Stimulated activated naive B cell treated with anti-CD40 and anti-IgM and Interleukin-4, amounts not matched to agents 10 μg/mL and 1 μg/mL and 100 μg/mL, for 72 hours (primary cell): ENCODE data around the gene FREM3.

Source experiments
- ATAC-seq, 2 donors: fragments of 150-1000 bp; cut with Tn5 transposase; replicated peaks; 2 replicates each; pipeline ENCODE4 v1.10.0; 2021; ENCODE audit warnings: moderate library complexity in 1 of 2
- DNase-seq: peaks from one replicate; pipeline ENCODE4 v3.0.0; 2021
- H3K27ac Mint-ChIP-seq: one replicate; pipeline ENCODE4 v1.8.0; 2022; ENCODE audit warnings: mild to moderate bottlenecking, mixed read lengths
- H3K27me3 Mint-ChIP-seq, 2 donors: one replicate each; pipeline ENCODE4 v1.8.0; 2022; ENCODE audit warnings: mixed read lengths in 2 of 2
- H3K36me3 Mint-ChIP-seq, 2 donors: one replicate each; pipeline ENCODE4 v1.8.0; 2022; ENCODE audit warnings: mixed read lengths in 2 of 2, mild to moderate bottlenecking in 1 of 2
- H3K4me1 Mint-ChIP-seq, 2 donors: one replicate each; pipeline ENCODE4 v1.8.0; 2022; ENCODE audit warnings: mixed read lengths in 2 of 2, mild to moderate bottlenecking in 1 of 2
- H3K4me3 Mint-ChIP-seq, 2 donors: one replicate each; pipeline ENCODE4 v1.8.0; 2022; ENCODE audit warnings: mild to moderate bottlenecking in 2 of 2, mixed read lengths in 2 of 2, moderate library complexity in 1 of 2
- H3K9me3 Mint-ChIP-seq, 2 donors: one replicate each; pipeline ENCODE4 v1.8.0; 2022; ENCODE audit warnings: mixed read lengths in 2 of 2, mild to moderate bottlenecking in 1 of 2

Gene FREM3

DNA sequence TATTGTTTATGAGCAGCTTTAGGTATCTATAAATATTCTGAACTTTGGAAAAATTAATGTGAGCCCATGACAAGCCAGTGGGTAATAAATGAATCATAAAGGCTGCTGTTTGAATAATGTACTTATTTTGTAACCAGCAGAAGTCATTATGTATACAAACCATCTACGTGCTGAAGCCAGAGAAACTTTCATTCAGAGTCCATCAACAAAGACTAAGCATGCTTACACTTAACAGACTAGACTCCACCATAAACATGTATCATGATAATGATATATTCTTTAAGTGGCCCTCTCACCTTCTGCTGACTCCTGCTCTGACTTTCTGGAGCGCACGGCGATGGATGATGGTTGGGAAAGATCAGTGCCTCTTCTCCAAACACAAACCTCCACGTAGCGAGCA lies 114.9 kb downstream of the FREM3 start:
- H3K27ac Mint-ChIP-seq: no peak overlapping the region
- peaks cover 2 to 29% of the 10 kb centered on the region in 2 donors for H3K36me3 Mint-ChIP-seq
- no peak for DNase-seq
- no peak for ATAC-seq
- H3K4me3 Mint-ChIP-seq: no peak overlapping the region
- H3K4me1 Mint-ChIP-seq: no peaks in the 10 kb centered on the region
- no peaks in the 10 kb centered on the region for H3K27me3 Mint-ChIP-seq
- H3K9me3 Mint-ChIP-seq: peaks cover 11 to 13% of the 10 kb centered on the region in 2 donors

DNA sequence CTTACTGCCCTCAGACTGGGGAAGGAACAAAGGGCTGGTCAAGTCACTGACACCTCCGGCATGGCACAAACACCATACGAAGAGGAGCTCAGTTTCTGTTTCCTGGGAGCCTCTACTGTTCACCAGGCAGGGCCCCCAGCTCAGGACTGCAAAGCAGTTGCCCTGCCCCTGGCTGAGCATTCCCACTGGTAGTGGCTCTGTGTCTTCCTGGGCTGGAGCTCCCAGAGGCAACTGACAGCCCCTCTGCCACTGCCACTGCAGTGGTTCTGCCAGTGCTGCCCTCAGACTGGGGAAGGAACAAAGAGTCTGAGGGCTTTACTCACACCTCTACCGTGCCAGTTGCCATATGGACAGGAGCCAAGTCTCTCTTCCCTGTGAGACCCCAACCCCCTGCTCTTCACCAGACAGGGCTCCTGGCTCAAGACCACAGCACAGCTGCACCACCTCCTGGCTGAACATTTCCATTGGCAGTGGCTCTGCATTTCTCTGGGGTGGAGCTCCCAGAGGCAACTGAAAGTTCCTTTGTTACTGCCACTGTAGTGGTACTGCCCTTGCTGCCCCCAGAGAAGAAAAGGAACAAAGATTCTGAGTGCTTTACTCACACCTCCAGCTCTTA lies 119.0 kb downstream of the FREM3 start:
- no peaks in the 10 kb centered on the region for H3K27me3 Mint-ChIP-seq
- ATAC-seq: no peak
- peaks cover 2 to 45% of the 10 kb centered on the region in 2 donors for H3K36me3 Mint-ChIP-seq
- no peak overlapping the region for H3K4me3 Mint-ChIP-seq
- no peak for DNase-seq
- no peaks in the 10 kb centered on the region for H3K4me1 Mint-ChIP-seq
- H3K9me3 Mint-ChIP-seq: peaks cover 6 to 11% of the 10 kb centered on the region in 2 donors
- no peak overlapping the region for H3K27ac Mint-ChIP-seq

GRCh38 chr4:143575331-143575730 lies 125.1 kb downstream of the FREM3 start:
- H3K27ac Mint-ChIP-seq: no peak overlapping the region
- no peak for ATAC-seq
- DNase-seq: no peak
- no peaks in the 10 kb centered on the region for H3K27me3 Mint-ChIP-seq
- peaks cover 4 to 34% of the 10 kb centered on the region in 2 donors for H3K36me3 Mint-ChIP-seq
- H3K4me3 Mint-ChIP-seq: no peak overlapping the region
- H3K9me3 Mint-ChIP-seq: peaks cover 0 to 1% of the 10 kb centered on the region in 2 donors
- H3K4me1 Mint-ChIP-seq: no peaks in the 10 kb centered on the region

DNA sequence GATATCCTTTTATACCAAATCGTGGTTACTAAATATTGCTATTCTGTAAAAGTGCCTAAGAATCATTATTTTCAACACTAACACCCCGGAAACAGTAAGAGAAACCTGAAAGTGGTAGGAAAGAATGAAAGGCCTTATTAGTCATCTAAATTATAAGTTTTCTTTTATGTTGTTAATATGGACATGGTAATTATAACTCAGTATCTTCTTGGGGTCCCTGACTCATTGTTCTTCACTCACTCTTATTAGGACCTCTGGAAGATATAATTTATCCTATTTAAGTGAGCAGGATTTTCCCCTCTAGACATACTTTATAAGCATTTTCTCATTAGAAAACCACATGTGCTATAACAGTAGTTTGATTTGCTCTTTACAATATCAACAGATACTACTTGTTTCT lies 136.0 kb downstream of the FREM3 start:
- DNase-seq (no peak), ATAC-seq (no peak)
- H3K9me3 Mint-ChIP-seq: peaks cover 0 to 3% of the 10 kb centered on the region in 2 donors
- no peak overlapping the region for H3K27ac Mint-ChIP-seq
- no peak overlapping the region for H3K4me3 Mint-ChIP-seq
- peaks cover 4 to 39% of the 10 kb centered on the region in 2 donors for H3K36me3 Mint-ChIP-seq
- no peaks in the 10 kb centered on the region for H3K27me3 Mint-ChIP-seq
- peaks cover 7 to 11% of the 10 kb centered on the region in 2 donors for H3K4me1 Mint-ChIP-seq

- peak overlapping the region; percentile 91 to 93 for H3K4me3 Mint-ChIP-seq
- peaks cover 3 to 14% of the 10 kb centered on the region in 2 donors for H3K36me3 Mint-ChIP-seq
- H3K9me3 Mint-ChIP-seq: peaks cover 0 to 3% of the 10 kb centered on the region in 2 donors
- ATAC-seq: peak in 1 of 2 donors; percentile 40
- peak overlapping the region; percentile 97 for H3K27ac Mint-ChIP-seq
- peak; percentile 8 for DNase-seq
- peaks cover 17 to 22% of the 10 kb centered on the region in 2 donors for H3K4me1 Mint-ChIP-seq
- H3K27me3 Mint-ChIP-seq: no peaks in the 10 kb centered on the region
Measured at GRCh38 chr4:143559757-143560147, 140.7 kb downstream of the FREM3 start.

DNA sequence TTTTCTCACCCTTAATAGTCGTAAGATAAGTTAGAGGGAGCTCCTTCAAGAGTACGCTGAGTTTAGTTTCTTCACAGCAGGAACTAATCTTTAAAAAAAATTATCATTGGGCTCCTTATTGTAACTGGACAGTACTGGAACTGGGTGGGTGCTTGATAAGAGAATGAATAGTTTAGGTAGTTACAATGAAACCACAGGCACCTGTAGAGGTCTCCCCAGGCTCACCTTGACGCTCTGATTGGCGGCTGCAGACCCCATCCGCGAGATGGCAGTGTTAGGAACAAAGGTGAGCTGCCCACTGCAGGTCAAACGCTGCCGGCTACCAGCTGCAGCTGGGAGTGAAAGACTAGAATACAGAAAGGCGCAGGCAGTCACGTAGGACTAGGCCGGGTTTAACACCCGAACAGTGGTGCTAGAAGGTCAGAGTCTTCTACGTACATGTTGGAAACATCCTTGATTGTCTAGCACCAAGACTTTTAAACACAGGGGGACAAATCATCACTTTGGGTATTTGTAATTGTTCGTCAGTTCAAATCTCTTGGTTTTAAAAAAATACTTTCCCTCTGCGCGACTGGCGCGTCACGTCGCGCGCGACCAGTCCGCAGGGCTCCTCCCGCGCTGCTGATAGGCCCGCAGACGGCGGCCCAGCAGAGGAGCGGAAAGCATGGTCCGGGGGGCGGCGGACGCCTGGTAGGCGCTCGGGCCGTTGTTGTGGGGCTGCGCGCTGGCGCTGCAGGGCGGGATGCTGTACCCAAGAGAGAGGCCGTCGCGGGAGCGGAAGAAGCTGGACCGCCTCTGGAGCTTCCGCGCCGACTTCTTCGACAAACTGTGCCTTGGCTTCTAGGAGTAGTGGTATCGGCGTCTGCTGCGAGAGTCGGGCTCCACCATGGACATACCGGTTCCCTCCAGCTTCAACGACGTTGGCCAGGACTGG lies 141.4 kb downstream of the FREM3 start:
- peak overlapping the region; percentile 97 for H3K27ac Mint-ChIP-seq
- peak; percentile 84 to 86 for ATAC-seq
- peaks cover 4 to 14% of the 10 kb centered on the region in 2 donors for H3K36me3 Mint-ChIP-seq
- H3K4me1 Mint-ChIP-seq: peaks cover 17 to 27% of the 10 kb centered on the region in 2 donors
- peak overlapping the region; percentile 91 to 93 for H3K4me3 Mint-ChIP-seq
- peak; percentile 69 for DNase-seq
- H3K9me3 Mint-ChIP-seq: peaks cover 0 to 3% of the 10 kb centered on the region in 2 donors
- no peaks in the 10 kb centered on the region for H3K27me3 Mint-ChIP-seq

DNA sequence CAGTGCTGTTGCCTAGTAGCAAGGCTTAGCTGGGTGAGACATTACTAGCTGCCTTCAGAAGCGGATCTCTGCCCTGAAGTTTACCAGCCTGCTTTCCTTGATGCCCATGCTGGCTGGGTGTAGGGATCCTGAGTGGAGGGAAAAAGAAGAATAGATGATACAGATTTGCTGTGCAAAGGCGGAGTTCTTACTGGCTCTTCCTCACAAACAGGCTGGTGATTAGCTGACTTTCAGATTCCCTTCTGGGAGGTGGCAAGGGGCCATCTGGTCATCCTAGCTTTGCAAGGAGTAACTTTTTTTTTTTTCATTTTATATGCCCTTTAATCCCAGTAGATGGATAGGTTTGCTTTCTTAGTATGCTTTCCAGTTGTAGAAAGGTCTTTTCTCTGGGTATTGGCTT lies 142.2 kb downstream of the FREM3 start:
- Mint-ChIP-seq H3K27me3 (no peaks in the 10 kb centered on the region), H3K36me3 (peaks cover 4 to 14% of the 10 kb centered on the region in 2 donors), H3K27ac (peak overlapping the region; percentile 97), H3K4me3 (peak overlapping the region in 1 of 2 donors; percentile 91), H3K9me3 (peaks cover 0 to 3% of the 10 kb centered on the region in 2 donors), H3K4me1 (peaks cover 17 to 27% of the 10 kb centered on the region in 2 donors)
- ATAC-seq (no peak), DNase-seq (no peak)

DNA sequence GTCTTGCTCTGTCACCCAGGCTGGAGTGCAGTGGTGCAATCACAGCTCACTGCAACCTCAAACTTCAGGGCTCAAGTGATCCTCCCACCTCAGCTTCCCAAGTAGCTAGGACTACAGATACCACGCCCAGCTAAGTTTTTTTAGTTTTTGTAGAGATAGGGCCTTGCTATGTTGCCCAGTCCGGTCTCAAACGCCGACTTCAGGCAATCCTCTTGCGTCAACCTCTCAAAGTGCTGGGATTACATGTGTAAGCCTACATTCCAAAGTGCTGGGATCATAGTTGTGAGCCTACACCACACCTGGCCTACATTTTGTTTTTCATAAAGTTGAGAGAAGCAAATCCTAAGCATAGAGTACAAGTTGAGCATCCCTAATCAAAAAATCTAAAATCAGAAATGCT lies 144.8 kb downstream of the FREM3 start:
- Mint-ChIP-seq H3K27ac (no peak overlapping the region), H3K36me3 (peaks cover 14 to 21% of the 10 kb centered on the region in 2 donors)

DNA sequence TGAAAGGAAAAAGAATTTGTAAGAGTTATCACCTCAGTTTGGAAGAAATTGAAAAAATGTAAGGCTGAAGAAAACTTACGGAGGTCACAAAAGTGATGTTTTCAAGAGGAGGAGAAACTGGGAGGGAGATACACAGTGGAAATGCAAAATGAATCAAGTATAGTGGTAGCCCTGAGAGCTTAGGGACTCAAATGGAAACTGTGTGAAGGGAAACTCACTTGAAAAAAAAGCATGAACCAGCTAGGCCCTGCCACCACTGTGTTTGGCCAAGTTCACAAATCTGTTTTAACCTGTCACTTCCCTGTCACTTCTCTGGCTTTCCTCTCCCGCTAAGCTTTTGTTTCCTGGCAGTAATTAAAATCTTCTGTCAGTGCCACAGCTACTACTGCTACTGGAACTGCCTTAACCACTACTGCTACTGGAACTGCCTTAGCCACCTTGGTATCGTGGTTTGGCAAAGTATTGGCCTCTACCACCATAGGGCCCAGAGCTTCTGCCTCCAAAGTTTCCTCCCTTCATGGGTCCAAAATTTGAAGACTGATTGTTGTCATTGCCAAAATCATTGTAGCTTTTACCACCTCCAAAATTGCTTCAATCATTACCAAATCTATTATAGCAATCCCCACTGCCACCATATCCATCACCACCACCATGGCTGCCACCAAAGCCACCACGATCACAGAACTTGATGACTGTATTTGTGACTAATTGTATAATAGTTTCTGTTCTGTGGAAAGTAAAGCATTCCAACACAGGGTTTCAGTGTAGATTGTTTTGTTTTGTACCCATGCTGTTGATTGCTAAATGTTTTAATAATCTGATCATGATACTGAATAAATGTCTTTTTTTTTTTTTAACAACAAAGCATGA lies 145.5 kb downstream of the FREM3 start:
- no peak overlapping the region for H3K4me3 Mint-ChIP-seq
- peaks cover 18 to 24% of the 10 kb centered on the region in 2 donors for H3K36me3 Mint-ChIP-seq
- H3K4me1 Mint-ChIP-seq: peaks cover 9 to 29% of the 10 kb centered on the region in 2 donors
- no peaks in the 10 kb centered on the region for H3K9me3 Mint-ChIP-seq
- ATAC-seq (peak; percentile 72 to 76), DNase-seq (no peak)
- H3K27ac Mint-ChIP-seq: peak overlapping the region; percentile 70
- H3K27me3 Mint-ChIP-seq: no peaks in the 10 kb centered on the region

More for the DNA sequence above, 144.8 kb downstream of the FREM3 start:
- H3K4me3 Mint-ChIP-seq: no peak overlapping the region
- ATAC-seq: no peak
- H3K4me1 Mint-ChIP-seq: peaks cover 11 to 28% of the 10 kb centered on the region in 2 donors
- H3K27me3 Mint-ChIP-seq: no peaks in the 10 kb centered on the region
- no peak for DNase-seq
- no peaks in the 10 kb centered on the region for H3K9me3 Mint-ChIP-seq

DNA sequence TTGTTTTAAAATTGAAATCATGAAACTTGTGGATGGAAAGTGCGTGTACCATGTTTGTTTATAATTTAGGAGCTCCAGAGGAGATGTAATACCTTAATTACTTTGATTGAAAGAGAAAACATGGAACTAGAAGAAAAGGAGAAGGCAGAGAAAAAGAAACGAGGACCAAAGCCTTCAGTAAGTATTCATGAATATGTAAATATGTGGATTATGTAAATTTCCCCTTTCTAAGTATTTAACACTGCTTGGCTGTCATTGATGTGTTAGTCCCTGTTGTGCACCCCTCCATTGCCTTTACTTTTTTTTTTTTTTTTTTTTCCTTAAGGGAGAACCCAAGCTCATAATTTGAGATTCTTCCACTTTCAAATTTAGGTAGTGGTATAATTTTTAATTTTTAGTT lies 150.5 kb downstream of the FREM3 start:
- Mint-ChIP-seq H3K27me3 (no peaks in the 10 kb centered on the region), H3K27ac (peak overlapping the region; percentile 59), H3K36me3 (peaks cover 25 to 34% of the 10 kb centered on the region in 2 donors), H3K9me3 (no peaks in the 10 kb centered on the region), H3K4me1 (peaks cover under 1 to 11% of the 10 kb centered on the region in 2 donors), H3K4me3 (no peak overlapping the region)
- no peak for ATAC-seq
- no peak for DNase-seq

GRCh38 chr4:143539670-143540023 lies 160.8 kb downstream of the FREM3 start:
- H3K27me3 Mint-ChIP-seq: no peaks in the 10 kb centered on the region
- peaks cover 3 to 7% of the 10 kb centered on the region in 2 donors for H3K9me3 Mint-ChIP-seq
- peaks cover 10 to 22% of the 10 kb centered on the region in 2 donors for H3K4me1 Mint-ChIP-seq
- ATAC-seq: no peak
- peak overlapping the region; percentile 69 for H3K27ac Mint-ChIP-seq
- peaks cover 36 to 56% of the 10 kb centered on the region in 2 donors for H3K36me3 Mint-ChIP-seq
- no peak overlapping the region for H3K4me3 Mint-ChIP-seq
- DNase-seq: no peak

GRCh38 chr4:143538979-143539669 lies 161.4 kb downstream of the FREM3 start:
- peaks cover 36 to 52% of the 10 kb centered on the region in 2 donors for H3K36me3 Mint-ChIP-seq
- H3K4me3 Mint-ChIP-seq: no peak overlapping the region
- ATAC-seq: peak; percentile 65 to 71
- no peak for DNase-seq
- H3K4me1 Mint-ChIP-seq: peaks cover 10 to 22% of the 10 kb centered on the region in 2 donors
- peaks cover 3 to 7% of the 10 kb centered on the region in 2 donors for H3K9me3 Mint-ChIP-seq
- H3K27ac Mint-ChIP-seq: peak overlapping the region; percentile 69
- no peaks in the 10 kb centered on the region for H3K27me3 Mint-ChIP-seq

GRCh38 chr4:143531788-143532491 lies 168.5 kb downstream of the FREM3 start:
- H3K4me1 Mint-ChIP-seq: peaks cover 0 to 12% of the 10 kb centered on the region in 2 donors
- ATAC-seq: no peak
- peaks cover 17 to 50% of the 10 kb centered on the region in 2 donors for H3K36me3 Mint-ChIP-seq
- no peak for DNase-seq
- no peaks in the 10 kb centered on the region for H3K9me3 Mint-ChIP-seq
- H3K27me3 Mint-ChIP-seq: no peaks in the 10 kb centered on the region
- H3K27ac Mint-ChIP-seq: no peak overlapping the region
- no peak overlapping the region for H3K4me3 Mint-ChIP-seq
